Heart left ventricle (tissue), 13 donors: ENCODE measurements around the gene TEX2.

ENCODE experiments used
- CTCF ChIP-seq, 12 donors: fragments of 200-600 bp; sonication (generic) in 4 of 12; IDR thresholded peaks; one replicate each; pipeline versions ENCODE4 v1.5.0 to v1.8.0; 2018 to 2022; ENCODE audit warnings: antibody characterized with exemption in 12 of 12, mild to moderate bottlenecking in 5 of 12
- POLR2A ChIP-seq, 2 donors: fragments of 450-650 bp; IDR thresholded peaks; one replicate each; pipeline ENCODE4 v1.6.1; 2017; ENCODE audit warnings: antibody characterized with exemption in 2 of 2, mild to moderate bottlenecking in 2 of 2, moderate library complexity in 2 of 2
- donor health status: ischemic (EF 13 %, LVEDD 7.1; RV severe dilation, severe dysfunction).
- donor health status: DM: no; HTN: yes; CAD: no.
- donor health status: DM: no; HTN: no; CAD: no.
- donor health status: ischemic (EF 25% LVEDD 6.9; RV normal size, moderate dysfunction).
- donor health status: ischemic (EF 25% LVEDD 5.7; RV mildly dilated, moderate dysfunction).
- donor health status: ischemic (EF 35%, LVEDD 5.7; RV mildly dilated, moderate dysfunction).
- donor health status: nonischemic (EF 11% LVEDD 7.7; RV severe dilation, severe dysfunction).
- donor health status: DM: yes; HTN: yes; CAD: no.
- donor health status: PGD.
- donor health status: ischemic (EF 29% LVEDD 5.4; RV normal size, mild dysfunction).
- donor health status: nonischemic (EF 23%, LVEDD 6.1; RV moderate dilation, normal function).

- no peak for TF ChIP-seq POLR2A (IDR thresholded peaks at IDR 0.05)
- TF ChIP-seq CTCF (IDR thresholded peaks at IDR 0.05) = no peak
Measured at GRCh38 chr17:64225410-64225809, 37.6 kb downstream of the TEX2 start.
